ENCODE results near the gene SMARCB1.
A peak's percentile ranks its signal among the peaks of the same experiment; 100 is the strongest.

Gene SMARCB1

DNA sequence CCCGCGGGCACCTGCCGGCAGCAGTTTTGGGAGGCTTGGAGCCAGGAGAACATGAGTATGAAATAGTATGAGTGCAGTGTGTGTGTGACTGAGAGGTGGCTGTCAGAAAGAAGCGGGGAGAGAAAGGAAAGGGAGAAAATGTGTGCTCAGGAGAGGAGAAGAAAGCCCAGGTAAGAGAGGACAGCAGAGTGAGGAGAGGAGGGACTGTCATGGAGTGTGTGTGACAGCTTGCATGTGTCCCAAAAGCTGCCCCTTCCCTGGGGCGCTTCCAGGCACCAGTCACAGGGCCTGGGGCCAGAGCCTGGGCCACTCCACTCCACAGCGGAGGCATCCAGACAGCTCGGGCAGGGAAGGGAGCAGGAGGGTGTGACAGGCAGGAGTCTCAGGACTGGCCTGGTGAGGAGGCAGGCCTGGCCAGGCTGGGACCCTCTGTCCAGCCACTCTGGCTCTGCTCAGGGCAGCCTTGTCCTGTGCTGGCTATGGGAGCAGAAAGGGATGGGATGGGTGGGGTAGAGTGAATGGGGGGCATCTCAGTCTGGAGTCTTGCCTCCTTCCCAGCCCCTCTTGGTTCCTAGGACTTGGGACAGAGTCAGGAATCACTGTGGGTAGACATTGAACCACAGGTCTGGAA lies 13.2 kb upstream of the SMARCB1 start:
- 94% methylated on average over 7 of the region's 7 CpGs for WGBS (ENCODE audit: insufficient coverage)
- no peak for DNase-seq
- no peaks in the 10 kb centered on the region for H3K36me3 ChIP-seq (ENCODE audit: control insufficient read depth in 4 of 4, insufficient read depth in 4 of 4, low read length in 3 of 4)
- H3K27ac ChIP-seq (ENCODE audit: insufficient read depth in 1 of 2, low read depth in 1 of 2, low read length in 2 of 2, poor library complexity in 1 of 2, severe bottlenecking in 2 of 2) = no peak overlapping the region
- peak overlapping the region in 2 of 7 experiments; percentile 19 to 70 for H3K4me3 ChIP-seq (ENCODE audit: control insufficient read depth in 1 of 7, extremely low read depth in 1 of 7, insufficient read depth in 4 of 7, low read depth in 2 of 7, low read length in 6 of 7)
- peaks cover 3 to 37% (median 28%) of the 10 kb centered on the region in 4 experiments for H3K4me1 ChIP-seq (ENCODE audit: control extremely low read depth in 1 of 4, control insufficient read depth in 4 of 4, insufficient read depth in 4 of 4, low read length in 3 of 4)
- ChIA-PET POLR2A (interaction anchor here (0.6 kb wide), 1 partner anchor 9 kb away, joined by 7 read pairs; no protein-coding TSS in a partner anchor), CTCF (interaction anchor here (0.8 to 3.0 kb wide), 5 partner anchors 11 to 76 kb away, joined by 3 to 18 read pairs (median 8); no protein-coding TSS in a partner anchor)
- H3K9me3 ChIP-seq (ENCODE audit: control extremely low read depth in 1 of 5, control insufficient read depth in 4 of 5, insufficient read depth in 2 of 5, low read depth in 1 of 5, low read length in 4 of 5) = no peaks in the 10 kb centered on the region
- peaks cover 0 to 10% (median 0%) of the 10 kb centered on the region in 5 experiments for H3K27me3 ChIP-seq (replicated peaks in 2 of 5; ENCODE audit: control insufficient read depth in 4 of 5, insufficient read depth in 5 of 5, low read length in 4 of 5)

DNA sequence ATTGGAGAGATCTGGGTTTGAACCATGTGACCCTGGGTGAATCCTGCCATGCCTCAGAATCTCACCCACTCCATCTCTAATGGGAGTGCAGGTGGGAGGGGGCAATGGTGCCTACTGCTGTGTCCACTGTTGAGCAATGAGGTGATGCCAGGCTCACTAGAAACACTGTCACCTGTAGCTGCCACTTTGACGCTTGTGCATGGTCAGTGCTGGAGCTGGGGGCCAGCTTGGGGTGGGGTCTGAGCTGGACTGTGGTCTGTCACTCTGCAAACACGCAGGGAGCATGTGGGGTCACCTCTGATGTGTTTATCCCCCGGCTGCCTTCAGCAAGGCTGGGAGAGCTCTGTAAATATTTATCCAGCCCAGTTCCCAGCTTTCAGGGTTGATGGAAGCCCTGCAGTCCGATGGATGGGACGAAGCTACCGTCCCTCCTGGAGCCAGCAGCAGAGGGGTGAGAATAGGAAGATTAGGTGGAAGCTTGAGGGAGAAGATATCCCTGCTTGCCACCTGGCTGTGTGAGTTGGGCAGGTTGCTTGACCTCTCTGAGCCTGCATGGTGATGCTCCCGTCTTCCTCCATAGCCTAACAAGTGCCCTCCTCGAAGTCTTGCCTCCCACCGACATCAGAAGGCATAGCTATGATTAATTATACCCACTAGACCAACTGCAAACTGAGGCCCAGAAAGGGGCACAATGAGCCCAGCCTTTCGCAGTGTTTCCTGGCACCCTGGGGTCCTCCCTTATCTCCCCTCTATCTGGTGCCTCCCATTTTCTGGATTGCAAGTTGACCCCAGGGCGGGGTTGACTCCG lies 12.4 kb upstream of the SMARCB1 start:
- Histone ChIP-seq H3K4me1 (ENCODE audit: control extremely low read depth in 1 of 4, control insufficient read depth in 4 of 4, insufficient read depth in 4 of 4, low read length in 3 of 4) (peaks cover 3 to 30% (median 23%) of the 10 kb centered on the region in 4 experiments), H3K36me3 (ENCODE audit: control insufficient read depth in 4 of 4, insufficient read depth in 4 of 4, low read length in 3 of 4) (no peaks in the 10 kb centered on the region), H3K4me3 (ENCODE audit: control insufficient read depth in 1 of 7, extremely low read depth in 1 of 7, insufficient read depth in 4 of 7, low read depth in 2 of 7, low read length in 6 of 7) (no peak overlapping the region), H3K27me3 (replicated peaks in 2 of 5; ENCODE audit: control insufficient read depth in 4 of 5, insufficient read depth in 5 of 5, low read length in 4 of 5) (peaks cover 0 to 10% (median 0%) of the 10 kb centered on the region in 5 experiments), H3K27ac (ENCODE audit: insufficient read depth in 1 of 2, low read depth in 1 of 2, low read length in 2 of 2, poor library complexity in 1 of 2, severe bottlenecking in 2 of 2) (no peak overlapping the region), H3K9me3 (ENCODE audit: control extremely low read depth in 1 of 5, control insufficient read depth in 4 of 5, insufficient read depth in 2 of 5, low read depth in 1 of 5, low read length in 4 of 5) (no peaks in the 10 kb centered on the region)
- POLR2A ChIA-PET = no interaction called here
- CTCF ChIA-PET = interaction anchor here (1.0 to 3.0 kb wide), 6 partner anchors 10 to 75 kb away, joined by 3 to 18 read pairs (median 8); partner anchors contain the start of gene SMARCB1
- WGBS (ENCODE audit: insufficient coverage) = 97% methylated on average over 11 of the region's 12 CpGs
- no peak for DNase-seq

- no peaks in the 10 kb centered on the region for H3K36me3 ChIP-seq (ENCODE audit: control insufficient read depth in 4 of 4, insufficient read depth in 4 of 4, low read length in 3 of 4)
- ChIA-PET CTCF (interaction anchor here (1.0 to 3.0 kb wide), 7 partner anchors 10 to 77 kb away, joined by 3 to 18 read pairs (median 8); partner anchors contain the start of gene SMARCB1), POLR2A (no interaction called here)
- peaks cover 0 to 10% (median 0%) of the 10 kb centered on the region in 5 experiments for H3K27me3 ChIP-seq (replicated peaks in 2 of 5; ENCODE audit: control insufficient read depth in 4 of 5, insufficient read depth in 5 of 5, low read length in 4 of 5)
- H3K4me3 ChIP-seq (ENCODE audit: control insufficient read depth in 1 of 7, extremely low read depth in 1 of 7, insufficient read depth in 4 of 7, low read depth in 2 of 7, low read length in 6 of 7) = no peak overlapping the region
- H3K27ac ChIP-seq (ENCODE audit: insufficient read depth in 1 of 2, low read depth in 1 of 2, low read length in 2 of 2, poor library complexity in 1 of 2, severe bottlenecking in 2 of 2) = no peak overlapping the region
- no peak for DNase-seq
- no peaks in the 10 kb centered on the region for H3K9me3 ChIP-seq (ENCODE audit: control extremely low read depth in 1 of 5, control insufficient read depth in 4 of 5, insufficient read depth in 2 of 5, low read depth in 1 of 5, low read length in 4 of 5)
- no CpG with 5 or more reads among the region's 2 CpGs for WGBS (ENCODE audit: insufficient coverage)
- peaks cover 2 to 24% (median 18%) of the 10 kb centered on the region in 4 experiments for H3K4me1 ChIP-seq (ENCODE audit: control extremely low read depth in 1 of 4, control insufficient read depth in 4 of 4, insufficient read depth in 4 of 4, low read length in 3 of 4)
Measured at GRCh38 chr22:23774922-23775436, 11.8 kb upstream of the SMARCB1 start.

- Histone ChIP-seq H3K4me3 (ENCODE audit: control insufficient read depth in 1 of 7, extremely low read depth in 1 of 7, insufficient read depth in 4 of 7, low read depth in 2 of 7, low read length in 6 of 7) (no peak overlapping the region), H3K9me3 (ENCODE audit: control extremely low read depth in 1 of 5, control insufficient read depth in 4 of 5, insufficient read depth in 2 of 5, low read depth in 1 of 5, low read length in 4 of 5) (no peaks in the 10 kb centered on the region), H3K27me3 (replicated peaks in 2 of 5; ENCODE audit: control insufficient read depth in 4 of 5, insufficient read depth in 5 of 5, low read length in 4 of 5) (peaks cover 0 to 10% (median 0%) of the 10 kb centered on the region in 5 experiments), H3K27ac (ENCODE audit: insufficient read depth in 1 of 2, low read depth in 1 of 2, low read length in 2 of 2, poor library complexity in 1 of 2, severe bottlenecking in 2 of 2) (no peak overlapping the region), H3K4me1 (ENCODE audit: control extremely low read depth in 1 of 4, control insufficient read depth in 4 of 4, insufficient read depth in 4 of 4, low read length in 3 of 4) (peaks cover 2 to 18% (median 15%) of the 10 kb centered on the region in 4 experiments), H3K36me3 (ENCODE audit: control insufficient read depth in 4 of 4, insufficient read depth in 4 of 4, low read length in 3 of 4) (no peaks in the 10 kb centered on the region)
- ChIA-PET POLR2A (interaction anchor here (0.6 kb wide), 2 partner anchors 31 to 533 kb away, joined by 3 to 4 read pairs; no protein-coding TSS in a partner anchor), CTCF (interaction anchor here (1.3 to 2.8 kb wide), 4 partner anchors 9 to 76 kb away, joined by 3 to 14 read pairs (median 6); no protein-coding TSS in a partner anchor)
- no peak for DNase-seq
- 81% methylated on average over 3 of the region's 3 CpGs for WGBS (ENCODE audit: insufficient coverage)
Measured at GRCh38 chr22:23775779-23776375, 10.9 kb upstream of the SMARCB1 start.

DNA sequence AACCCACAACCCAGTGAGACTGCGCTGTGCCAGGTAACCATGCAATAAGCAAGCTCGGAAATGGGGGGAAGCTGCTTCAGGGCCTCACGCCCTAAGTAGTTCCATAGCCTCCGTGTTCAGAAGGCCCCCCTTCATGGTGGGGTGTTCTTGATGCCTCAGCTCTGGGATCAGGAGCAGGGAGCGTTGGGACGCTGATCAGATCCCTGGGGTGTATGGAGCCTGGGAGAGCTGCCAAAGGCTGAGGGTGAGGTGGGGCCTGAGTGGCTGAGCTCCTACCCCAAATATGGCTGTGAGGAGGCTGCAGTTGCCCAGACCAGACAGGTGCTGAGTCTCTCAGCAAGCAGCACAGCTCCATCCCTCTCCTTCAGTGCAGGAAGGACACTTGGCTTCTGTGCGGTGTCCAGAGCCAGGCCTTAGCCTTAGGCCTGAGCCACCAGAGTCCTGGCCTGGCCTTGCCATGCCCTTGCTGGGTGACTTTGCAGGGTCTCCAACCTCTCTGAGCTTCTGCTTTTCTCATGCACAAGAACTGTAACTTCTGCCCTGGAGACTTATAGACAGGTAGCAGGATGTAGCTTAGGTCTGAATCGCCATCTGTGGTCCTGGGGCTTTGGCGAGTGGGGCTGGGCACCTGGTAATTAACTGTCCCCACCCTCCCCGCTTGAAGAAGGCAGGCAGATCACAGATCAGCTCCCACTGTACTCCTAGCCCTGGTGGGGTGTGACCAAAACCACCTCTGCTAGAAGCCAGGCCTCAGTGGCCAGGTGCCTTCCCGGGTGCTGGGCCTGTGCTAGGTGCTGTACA lies 8.8 kb upstream of the SMARCB1 start:
- Histone ChIP-seq H3K4me3 (ENCODE audit: control insufficient read depth in 1 of 7, extremely low read depth in 1 of 7, insufficient read depth in 4 of 7, low read depth in 2 of 7, low read length in 6 of 7) (no peak overlapping the region), H3K4me1 (ENCODE audit: control extremely low read depth in 1 of 4, control insufficient read depth in 4 of 4, insufficient read depth in 4 of 4, low read length in 3 of 4) (peaks cover 0 to 15% (median 12%) of the 10 kb centered on the region in 4 experiments), H3K9me3 (ENCODE audit: control extremely low read depth in 1 of 5, control insufficient read depth in 4 of 5, insufficient read depth in 2 of 5, low read depth in 1 of 5, low read length in 4 of 5) (no peaks in the 10 kb centered on the region), H3K36me3 (ENCODE audit: control insufficient read depth in 4 of 4, insufficient read depth in 4 of 4, low read length in 3 of 4) (no peaks in the 10 kb centered on the region), H3K27me3 (replicated peaks in 2 of 5; ENCODE audit: control insufficient read depth in 4 of 5, insufficient read depth in 5 of 5, low read length in 4 of 5) (peaks cover 0 to 8% (median 0%) of the 10 kb centered on the region in 5 experiments), H3K27ac (ENCODE audit: insufficient read depth in 1 of 2, low read depth in 1 of 2, low read length in 2 of 2, poor library complexity in 1 of 2, severe bottlenecking in 2 of 2) (no peak overlapping the region)
- 100% methylated on average over 10 of the region's 11 CpGs for WGBS (ENCODE audit: insufficient coverage)
- POLR2A ChIA-PET = no interaction called here
- no peak for DNase-seq
- CTCF ChIA-PET = interaction anchor here (0.6 to 2.8 kb wide), 7 partner anchors 8 to 554 kb away, joined by 3 to 14 read pairs (median 3); no protein-coding TSS in a partner anchor

- POLR2A ChIA-PET = no interaction called here
- Histone ChIP-seq H3K9me3 (ENCODE audit: control extremely low read depth in 1 of 5, control insufficient read depth in 4 of 5, insufficient read depth in 2 of 5, low read depth in 1 of 5, low read length in 4 of 5) (no peaks in the 10 kb centered on the region), H3K27ac (ENCODE audit: insufficient read depth in 1 of 2, low read depth in 1 of 2, low read length in 2 of 2, poor library complexity in 1 of 2, severe bottlenecking in 2 of 2) (no peak overlapping the region), H3K4me1 (ENCODE audit: control extremely low read depth in 1 of 4, control insufficient read depth in 4 of 4, insufficient read depth in 4 of 4, low read length in 3 of 4) (peaks cover 0 to 19% (median 13%) of the 10 kb centered on the region in 4 experiments), H3K4me3 (ENCODE audit: control insufficient read depth in 1 of 7, extremely low read depth in 1 of 7, insufficient read depth in 4 of 7, low read depth in 2 of 7, low read length in 6 of 7) (no peak overlapping the region), H3K27me3 (replicated peaks in 2 of 5; ENCODE audit: control insufficient read depth in 4 of 5, insufficient read depth in 5 of 5, low read length in 4 of 5) (peaks cover 0 to 3% (median 0%) of the 10 kb centered on the region in 5 experiments), H3K36me3 (ENCODE audit: control insufficient read depth in 4 of 4, insufficient read depth in 4 of 4, low read length in 3 of 4) (no peaks in the 10 kb centered on the region)
- CTCF ChIA-PET = interaction anchor here (0.9 to 2.8 kb wide), 7 partner anchors 9 to 554 kb away, joined by 3 to 14 read pairs (median 5); partner anchors contain the start of gene C22orf15
- 95% methylated on average over 3 of the region's 3 CpGs for WGBS (ENCODE audit: insufficient coverage)
- no peak for DNase-seq
Measured at GRCh38 chr22:23778577-23778900, 8.2 kb upstream of the SMARCB1 start.

All from common myeloid progenitor, CD34-positive (primary cell).